Measurements from ENCODE around the gene H1-8.

The H1-8 gene

GRCh38 chr3:129575233-129575996 lies 32.4 kb downstream of the H1-8 start:
- H3K27me3 Mint-ChIP-seq (ENCODE audit: low read depth) = no peaks in the 10 kb centered on the region

GRCh38 chr3:129575997-129576384 lies 33.0 kb downstream of the H1-8 start:
- H3K27ac Mint-ChIP-seq = no peak overlapping the region
- H3K36me3 Mint-ChIP-seq (ENCODE audit: low read depth) = no peaks in the 10 kb centered on the region
- H3K4me3 Mint-ChIP-seq = no peak overlapping the region
- no peak for TF ChIP-seq CTCF (IDR thresholded peaks at IDR 0.05; ENCODE audit: unreplicated experiment in 3 of 3)
- no peaks in the 10 kb centered on the region for H3K9me3 Mint-ChIP-seq
- H3K4me1 Mint-ChIP-seq = no peaks in the 10 kb centered on the region
- no peaks in the 10 kb centered on the region for H3K27me3 Mint-ChIP-seq (ENCODE audit: low read depth)

More at GRCh38 chr3:129575233-129575996, 32.4 kb downstream of the H1-8 start:
- H3K36me3 Mint-ChIP-seq (ENCODE audit: low read depth) = no peaks in the 10 kb centered on the region
- no peak overlapping the region for H3K4me3 Mint-ChIP-seq
- H3K4me1 Mint-ChIP-seq = no peaks in the 10 kb centered on the region
- H3K27ac Mint-ChIP-seq = no peak overlapping the region
- no peak for TF ChIP-seq CTCF (IDR thresholded peaks at IDR 0.05; ENCODE audit: unreplicated experiment in 3 of 3)
- no peaks in the 10 kb centered on the region for H3K9me3 Mint-ChIP-seq

GRCh38 chr3:129576514-129577352 lies 33.8 kb downstream of the H1-8 start:
- no peak for TF ChIP-seq CTCF (IDR thresholded peaks at IDR 0.05; ENCODE audit: unreplicated experiment in 3 of 3)
- no peaks in the 10 kb centered on the region for H3K27me3 Mint-ChIP-seq (ENCODE audit: low read depth)
- H3K4me3 Mint-ChIP-seq = no peak overlapping the region
- no peak overlapping the region for H3K27ac Mint-ChIP-seq
- no peaks in the 10 kb centered on the region for H3K9me3 Mint-ChIP-seq
- no peaks in the 10 kb centered on the region for H3K4me1 Mint-ChIP-seq
- no peaks in the 10 kb centered on the region for H3K36me3 Mint-ChIP-seq (ENCODE audit: low read depth)

- H3K4me3 Mint-ChIP-seq = no peak overlapping the region
- H3K27ac Mint-ChIP-seq = no peak overlapping the region
- H3K36me3 Mint-ChIP-seq (ENCODE audit: low read depth) = no peaks in the 10 kb centered on the region
- no peaks in the 10 kb centered on the region for H3K27me3 Mint-ChIP-seq (ENCODE audit: low read depth)
- H3K9me3 Mint-ChIP-seq = no peaks in the 10 kb centered on the region
- H3K4me1 Mint-ChIP-seq = no peaks in the 10 kb centered on the region
- TF ChIP-seq CTCF (IDR thresholded peaks at IDR 0.05; ENCODE audit: unreplicated experiment in 3 of 3) = no peak
These were observed 34.4 kb downstream of the H1-8 start for GRCh38 chr3:129577366-129577765.

- H3K4me1 Mint-ChIP-seq = no peaks in the 10 kb centered on the region
- no peak overlapping the region for H3K27ac Mint-ChIP-seq
These were observed 35.2 kb downstream of the H1-8 start for GRCh38 chr3:129577925-129578786.

More at GRCh38 chr3:129577925-129578786, 35.2 kb downstream of the H1-8 start:
- H3K27me3 Mint-ChIP-seq (ENCODE audit: low read depth) = no peaks in the 10 kb centered on the region
- H3K36me3 Mint-ChIP-seq (ENCODE audit: low read depth) = no peaks in the 10 kb centered on the region
- no peaks in the 10 kb centered on the region for H3K9me3 Mint-ChIP-seq
- TF ChIP-seq CTCF (IDR thresholded peaks at IDR 0.05; ENCODE audit: unreplicated experiment in 3 of 3) = no peak
- H3K4me3 Mint-ChIP-seq = no peak overlapping the region

Measured in nephron (organoid).